Activated B cell treated with CpG ODN at 0.5 μM for 24 hours (primary cell): Measurements from ENCODE around the gene TMEM119. TPM values are rescaled to one million over a fixed set of nuclear protein-coding genes. Genes with fewer than 3 reads are reported as not detected.
A peak's percentile ranks its signal among the peaks of the same experiment; 100 is the strongest.

Source experiments
- ATAC-seq: fragments of 200-7000 bp; cut with Tn5 transposase; one replicate; pipeline ENCODE4 v1.10.0; 2021; ENCODE audit warnings: low read depth, mild to moderate bottlenecking, moderate library complexity
- CTCF ChIA-PET: fragments of 350-600 bp; sonication (Branson Sonifier 250); formaldehyde crosslinking; loops from one replicate; lab custom pipeline; 2021; ENCODE audit warnings: antibody characterized with exemption; lab: Charles Lee
- POLR2A ChIA-PET: fragments of 350-600 bp; sonication (Branson Sonifier 250); formaldehyde crosslinking; loops from one replicate; lab custom pipeline; 2021; ENCODE audit warnings: antibody characterized with exemption; lab: Charles Lee
- DNase-seq: peaks from one replicate; pipeline ENCODE4 v3.0.0; 2022
- H3K27ac Mint-ChIP-seq: one replicate; pipeline ENCODE4 v1.8.0; 2020; ENCODE audit warnings: mixed read lengths
- H3K27me3 Mint-ChIP-seq: one replicate; pipeline ENCODE4 v1.8.0; 2021; ENCODE audit warnings: mixed read lengths
- H3K36me3 Mint-ChIP-seq: one replicate; pipeline ENCODE4 v1.8.0; 2021; ENCODE audit warnings: low read depth, mixed read lengths
- H3K4me1 Mint-ChIP-seq: one replicate; pipeline ENCODE4 v1.8.0; 2021; ENCODE audit warnings: mixed read lengths
- H3K4me3 Mint-ChIP-seq: one replicate; pipeline ENCODE4 v1.8.0; 2020; ENCODE audit warnings: mild to moderate bottlenecking, mixed read lengths
- H3K9me3 Mint-ChIP-seq: one replicate; pipeline ENCODE4 v1.8.0; 2020; ENCODE audit warnings: mixed read lengths
- CTCF ChIP-seq: fragments of 200-600 bp; IDR thresholded peaks from one replicate; pipeline ENCODE4 v1.8.0; 2022; ENCODE audit warnings: antibody characterized with exemption, mild to moderate bottlenecking
- intact Hi-C: fragments of 100-400 bp; cut with micrococcal nuclease; formaldehyde crosslinking; loops from one replicate; pipeline ENCODE4 v1.15.1; 2024
- total RNA-seq: library from RNA; stranded (reverse); gene quantifications from 2 replicates; pipeline ENCODE4 v1.2.3, GENCODE V29; 2022

TMEM119 gene
- total RNA-seq, 1 donor from 2014 or later, result not detected

DNA sequence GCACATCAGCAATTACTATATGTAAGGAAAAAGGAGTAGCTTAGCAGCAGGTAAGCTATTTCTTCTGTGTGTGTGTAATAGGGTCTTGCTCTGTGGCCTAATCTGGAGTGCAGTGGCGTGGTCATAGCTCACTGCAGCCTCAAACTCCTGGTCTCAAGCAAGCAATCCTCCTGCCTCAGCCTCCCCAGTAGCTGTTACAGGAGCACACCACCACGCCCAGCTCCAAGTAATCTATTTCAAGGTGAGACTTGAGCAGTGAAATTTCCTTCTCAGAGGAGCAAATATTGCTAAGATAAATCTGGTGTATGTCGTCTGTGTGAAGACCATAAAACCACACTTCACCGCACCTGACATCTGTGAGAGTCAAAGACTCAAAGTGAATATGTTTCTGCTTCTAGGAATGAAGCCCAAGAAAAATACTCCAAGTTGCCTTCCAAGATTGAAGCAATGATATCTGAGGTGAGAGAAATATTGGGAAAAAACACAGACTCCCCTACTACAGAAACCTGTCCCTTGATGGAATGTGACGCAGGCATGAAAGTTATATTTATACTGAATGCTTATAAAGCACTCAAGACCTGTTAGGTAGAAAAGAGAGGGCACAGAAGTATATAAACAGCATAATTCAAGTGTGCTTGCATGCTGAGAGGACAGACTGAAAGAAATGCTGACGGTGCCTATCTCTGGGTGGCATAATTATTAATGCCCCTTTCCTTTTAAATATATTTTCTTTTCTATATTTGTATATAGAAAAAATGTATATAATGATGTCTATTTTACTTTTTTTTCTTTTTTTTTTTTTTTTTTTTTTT, 38.3 kb upstream of the TMEM119 start:
- H3K9me3 Mint-ChIP-seq, result no peaks in the 10 kb centered on the region
- POLR2A ChIA-PET, result interaction anchor here (0.7 to 14.3 kb wide), 15 partner anchors 10 to 416 kb away, joined by 3 to 182 read pairs (median 13); partner anchors contain the start of genes CORO1C, ISCU, SART3 and USP30

DNA sequence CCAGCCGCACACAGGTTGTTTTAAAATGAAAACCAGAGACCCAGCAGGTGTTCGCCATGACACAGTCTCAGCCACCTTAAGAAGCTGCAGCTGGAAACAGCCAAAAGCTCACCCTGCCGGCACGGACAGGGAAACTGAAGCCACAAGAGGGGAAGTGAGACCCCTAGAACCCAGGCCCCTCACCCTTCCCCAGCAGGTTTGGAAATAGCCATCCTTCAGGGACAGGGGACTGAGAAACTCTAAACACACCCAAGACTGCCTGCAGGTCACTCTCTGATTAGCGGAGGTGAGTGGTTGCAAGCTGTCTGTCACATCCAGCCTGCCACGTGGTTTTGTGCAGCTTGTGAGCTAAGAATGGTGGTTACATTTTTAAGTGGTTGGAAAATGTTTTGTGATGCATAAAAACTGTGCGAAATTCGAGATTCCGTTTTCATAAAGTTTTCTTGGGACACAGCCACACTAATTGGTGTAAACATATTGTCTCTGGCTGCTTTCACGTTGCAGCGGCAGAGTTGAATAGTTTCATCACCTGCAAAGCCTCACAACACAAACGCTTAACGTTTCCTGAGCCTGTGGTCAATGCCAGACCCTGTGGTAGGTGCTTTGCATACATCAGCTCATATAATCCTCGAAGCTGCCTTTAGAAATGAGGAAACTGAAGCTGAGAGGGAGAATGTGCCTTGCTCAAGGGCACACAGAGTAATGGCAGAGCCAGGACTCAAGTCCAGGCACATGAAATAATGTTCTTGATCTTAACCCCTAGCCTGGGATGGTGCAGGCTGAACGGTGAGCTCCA, 37.5 kb upstream of the TMEM119 start:
- CTCF ChIA-PET, result interaction anchor here (0.7 to 11.9 kb wide), 10 partner anchors 11 to 214 kb away, joined by 3 to 137 read pairs (median 6); partner anchors contain the start of gene ISCU

More for the DNA sequence above, 38.3 kb upstream of the TMEM119 start:
- Mint-ChIP-seq H3K4me3 (peak overlapping the region; percentile 85), H3K27ac (peak overlapping the region; percentile 98), H3K27me3 (no peaks in the 10 kb centered on the region), H3K4me1 (peaks cover 98% of the 10 kb centered on the region), H3K36me3 (peaks cover 16% of the 10 kb centered on the region)
- CTCF ChIA-PET, result interaction anchor here (0.7 to 11.9 kb wide), 10 partner anchors 10 to 213 kb away, joined by 3 to 137 read pairs (median 6); partner anchors contain the start of gene ISCU
- intact Hi-C loops, result loop anchor here (1.0 to 5.0 kb wide), 3 partner anchors 28 to 119 kb away; partner anchors contain the start of gene FICD
- TF ChIP-seq CTCF, result no peak
- ATAC-seq, result no peak
- no peak for DNase-seq

GRCh38 chr12:108634341-108634751, 36.5 kb upstream of the TMEM119 start:
- H3K27ac Mint-ChIP-seq, result peak overlapping the region; percentile 98
- H3K4me3 Mint-ChIP-seq, result peak overlapping the region; percentile 85
- peaks cover 96% of the 10 kb centered on the region for H3K4me1 Mint-ChIP-seq
- peaks cover 8% of the 10 kb centered on the region for H3K36me3 Mint-ChIP-seq
- POLR2A ChIA-PET, result interaction anchor here (1.2 to 14.3 kb wide), 9 partner anchors 12 to 97 kb away, joined by 7 to 182 read pairs (median 23); partner anchors contain the start of genes CORO1C, ISCU and SART3
- no peaks in the 10 kb centered on the region for H3K27me3 Mint-ChIP-seq
- no peaks in the 10 kb centered on the region for H3K9me3 Mint-ChIP-seq
- TF ChIP-seq CTCF, result no peak
- intact Hi-C loops, result no loop called here
- CTCF ChIA-PET, result interaction anchor here (0.7 to 11.9 kb wide), 8 partner anchors 11 to 169 kb away, joined by 3 to 137 read pairs (median 10); no protein-coding TSS in a partner anchor
- DNase-seq, result no peak
- ATAC-seq, result no peak

More for the DNA sequence above, 37.5 kb upstream of the TMEM119 start:
- no peak for TF ChIP-seq CTCF
- no peaks in the 10 kb centered on the region for H3K9me3 Mint-ChIP-seq
- H3K4me3 Mint-ChIP-seq, result peak overlapping the region; percentile 85
- no peaks in the 10 kb centered on the region for H3K27me3 Mint-ChIP-seq
- intact Hi-C loops, result loop anchor here (1.0 to 5.0 kb wide), 3 partner anchors 29 to 118 kb away; partner anchors contain the start of gene FICD
- peaks cover 96% of the 10 kb centered on the region for H3K4me1 Mint-ChIP-seq
- DNase-seq (no peak), ATAC-seq (peak; percentile 35)
- peaks cover 12% of the 10 kb centered on the region for H3K36me3 Mint-ChIP-seq
- POLR2A ChIA-PET, result interaction anchor here (0.7 to 14.3 kb wide), 14 partner anchors 11 to 417 kb away, joined by 3 to 182 read pairs (median 10); partner anchors contain the start of genes CORO1C, ISCU, SART3 and USP30
- H3K27ac Mint-ChIP-seq, result peak overlapping the region; percentile 98

DNA sequence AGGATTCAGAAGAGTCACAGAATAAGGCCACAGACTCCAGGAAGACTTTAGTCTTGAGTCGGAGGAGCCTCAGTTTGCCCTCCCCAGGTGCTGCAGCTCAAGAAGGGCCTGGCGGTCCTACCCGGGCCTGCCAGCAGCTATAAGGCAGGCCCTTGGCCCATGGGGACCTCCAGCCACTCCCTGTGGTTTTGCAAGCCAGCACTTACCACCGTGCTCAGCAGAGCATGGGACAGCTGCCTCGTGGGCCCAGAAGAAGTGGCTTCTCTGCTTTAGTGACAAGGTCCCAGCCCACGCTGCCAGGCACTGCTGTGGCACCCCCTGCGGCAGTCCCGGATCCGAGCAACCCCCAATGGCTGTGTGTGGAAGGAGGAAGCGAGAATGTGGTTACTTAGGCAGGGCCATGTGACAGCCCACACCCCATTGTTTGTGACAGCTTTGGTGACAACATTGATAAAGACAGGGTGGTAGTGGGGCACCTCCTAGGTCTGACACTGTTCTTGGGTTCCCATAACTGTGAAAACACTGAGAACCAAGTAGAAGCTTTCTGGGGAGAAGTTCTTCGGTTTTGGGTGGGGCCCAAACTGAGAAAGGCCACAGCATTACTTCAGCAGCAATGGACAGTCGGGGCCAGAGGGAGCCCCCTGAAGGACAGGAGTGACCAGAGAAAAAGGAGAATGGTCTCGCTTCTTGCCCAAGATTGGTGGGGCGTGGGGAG, 35.8 kb upstream of the TMEM119 start, which contains the start of gene SELPLG:
Gene SELPLG (minus strand): TSS at position 361 of the 715 bp plus-strand sequence. CDS start 9,587 bp downstream, outside the sequence.
- H3K36me3 Mint-ChIP-seq, result peaks cover 4% of the 10 kb centered on the region
- CTCF ChIA-PET, result interaction anchor here (0.7 to 11.9 kb wide), 8 partner anchors 12 to 169 kb away, joined by 3 to 137 read pairs (median 10); no protein-coding TSS in a partner anchor

More for the DNA sequence above, 35.8 kb upstream of the TMEM119 start, which contains the start of gene SELPLG:
- no peaks in the 10 kb centered on the region for H3K9me3 Mint-ChIP-seq
- peak; percentile 79 for DNase-seq
- peak; percentile 76 for ATAC-seq
- no peak for TF ChIP-seq CTCF
- H3K27ac Mint-ChIP-seq, result peak within 1 kb of the TSS; percentile 98
- H3K4me1 Mint-ChIP-seq, result peaks cover 95% of the 10 kb centered on the region
- H3K4me3 Mint-ChIP-seq, result peak within 1 kb of the TSS; percentile 85
- intact Hi-C loops, result loop anchor here (1.0 to 2.0 kb wide), 6 partner anchors 9 to 223 kb away; partner anchors contain the start of gene SSH1
- no peaks in the 10 kb centered on the region for H3K27me3 Mint-ChIP-seq
- POLR2A ChIA-PET, result interaction anchor here (0.6 to 14.3 kb wide), 12 partner anchors 8 to 1976 kb away, joined by 6 to 182 read pairs (median 14); partner anchors contain the start of genes CORO1C, ISCU and SART3
